Raji (cell line): ENCODE measurements around the gene ADAM15.

ENCODE experiments used
- POLR2A ChIP-seq: IDR thresholded peaks from 2 replicates; pipeline ENCODE4 v1.6.1; 2011; ENCODE audit warnings: low read depth, low read length, control low read depth; ENCODE audit not compliant: insufficient read depth

ADAM15 gene

GRCh38 chr1:155050560-155051341 is at the start of gene ADAM15:
TSS of gene ADAM15 (plus strand) at chr1:155051316. CDS start at chr1:155051387, 71 bp downstream.
- peak; percentile 68 for TF ChIP-seq POLR2A

GRCh38 chr1:155001425-155001674 is 49.8 kb upstream of the ADAM15 start:
- TF ChIP-seq POLR2A, result no peak

- peak; percentile 12; the same call in 1 of the 2 replicates for TF ChIP-seq POLR2A
Observed at GRCh38 chr1:155001675-155002463, 49.2 kb upstream of the ADAM15 start.

GRCh38 chr1:155002464-155003226 is 48.5 kb upstream of the ADAM15 start, which contains the start of gene ZBTB7B:
TSS of gene ZBTB7B (plus strand) at chr1:155002802. CDS start at chr1:155014661, 11,859 bp downstream.
- TF ChIP-seq POLR2A, result no peak

GRCh38 chr1:155003227-155003765 is 47.8 kb upstream of the ADAM15 start:
- 0 out of 2 replicates have a peak, but pooled peaks have one; percentile 18 for TF ChIP-seq POLR2A

GRCh38 chr1:155003766-155004351 is 47.3 kb upstream of the ADAM15 start:
- TF ChIP-seq POLR2A, result 0 out of 2 replicates have a peak, but pooled peaks have one; percentile 4

- no peak for TF ChIP-seq POLR2A
Observed at GRCh38 chr1:155004352-155005075, 46.6 kb upstream of the ADAM15 start.

GRCh38 chr1:155005076-155006011 is 45.8 kb upstream of the ADAM15 start:
- no peak for TF ChIP-seq POLR2A

GRCh38 chr1:155006601-155007101 is 44.5 kb upstream of the ADAM15 start:
- no peak for TF ChIP-seq POLR2A

GRCh38 chr1:155007251-155007828 is 43.8 kb upstream of the ADAM15 start:
- no peak for TF ChIP-seq POLR2A

GRCh38 chr1:155008015-155008941 is 42.8 kb upstream of the ADAM15 start:
- TF ChIP-seq POLR2A, result no peak
